HCT116 (cell line): ENCODE data around the gene PDLIM5. TPM values are rescaled to one million over a fixed set of nuclear protein-coding genes. Genes with fewer than 3 reads are reported as not detected.

ENCODE experiments used
- ATAC-seq: fragments of 200-7000 bp; cut with Tn5 transposase; 2 replicates; pipeline ENCODE4 v1.9.1; 2020; ENCODE audit warnings: mild to moderate bottlenecking, moderate library complexity
- BruUV-seq: library from RNA; stranded (reverse); fragments of 400-500 nt; replicated peaks from 2 replicates; lab custom pipeline; 2021; lab: Mats Ljungman, UMichigan
- CTCF ChIA-PET: fragments of 300-600 bp; sonication (Branson Sonifier 250); formaldehyde crosslinking; loops from one replicate; lab custom pipeline; 2021; ENCODE audit warnings: antibody characterized with exemption; lab: Charles Lee
- POLR2A ChIA-PET: fragments of 300-600, 350-600 bp; sonication (Branson Sonifier 250); formaldehyde crosslinking; loops from one replicate; lab custom pipeline; 2021; ENCODE audit warnings: antibody characterized with exemption; lab: Charles Lee
- RAD21 ChIA-PET, 2 experiments: fragments of 300-600 bp; sonication (Branson Sonifier 250); formaldehyde crosslinking; loops; one replicate each; lab custom pipeline; 2023; ENCODE audit warnings: low total read pairs in 2 of 2; ENCODE audit not compliant: uncharacterized antibody in 2 of 2, unreplicated experiment in 2 of 2, low non-redundant PET in 1 of 2; lab: Charles Lee
- DNase-seq: peaks from one replicate; pipeline ENCODE4 v3.0.0-alpha.2; 2010; ENCODE audit warnings: low read depth, low spot score
- H2AFZ ChIP-seq: fragments of 200-600 bp; shearing (Covaris generic), sonication (generic); 2 replicates; pipeline ENCODE4 v1.6.1; 2017; ENCODE audit warnings: low read depth, mixed run types, mixed read lengths, antibody characterized with exemption, low read length; ENCODE audit not compliant: poor library complexity, severe bottlenecking
- H3K27ac ChIP-seq: 2 replicates; pipeline ENCODE4 v1.5.1; 2012; ENCODE audit warnings: low read depth, low read length
- H3K27me3 ChIP-seq: fragments of 200-600 bp; sonication (generic); 2 replicates; pipeline ENCODE4 v1.6.1; 2016; ENCODE audit warnings: mixed run types, low read length, mixed read lengths; ENCODE audit not compliant: insufficient read depth
- H3K36me3 ChIP-seq, 2 experiments: fragments of 200-500 bp in 1 of 2; fragments of 200-600 bp in 1 of 2; sonication (Bioruptor generic) in 1 of 2; sonication (generic) in 1 of 2; 2 replicates each; pipeline versions ENCODE4 v1.5.1 to v1.6.1; 2014 to 2016; ENCODE audit warnings: low read length in 2 of 2, inconsistent platforms in 1 of 2, mixed read lengths in 1 of 2, mixed run types in 1 of 2; ENCODE audit not compliant: insufficient read depth in 2 of 2, control insufficient read depth in 1 of 2
- H3K4me1 ChIP-seq, 2 experiments: fragments of 200-600 bp in 1 of 2; sonication (generic) in 1 of 2; 2 replicates each; pipeline versions ENCODE4 v1.5.1 to v1.6.1; 2012 to 2017; ENCODE audit warnings: low read length in 2 of 2, inconsistent platforms in 1 of 2, mild to moderate bottlenecking in 1 of 2, mixed read lengths in 1 of 2, mixed run types in 1 of 2, moderate library complexity in 1 of 2; ENCODE audit not compliant: insufficient read depth in 2 of 2, control insufficient read depth in 1 of 2
- H3K4me2 ChIP-seq: fragments of 200-600 bp; sonication (generic); 2 replicates; pipeline ENCODE4 v1.6.1; 2017; ENCODE audit warnings: mixed run types, low read length, mixed read lengths
- H3K4me3 ChIP-seq, 2 experiments: fragments of 200-600 bp in 1 of 2; sonication (generic) in 1 of 2; replicated peaks in 1 of 2; 2 replicates each; pipeline ENCODE4 v1.5.1; 2011 to 2016; ENCODE audit warnings: low read length in 2 of 2, control low read depth in 1 of 2, low read depth in 1 of 2, mild to moderate bottlenecking in 1 of 2, mixed read lengths in 1 of 2, mixed run types in 1 of 2
- H3K79me2 ChIP-seq: fragments of 200-600 bp; sonication (generic); 2 replicates; pipeline ENCODE4 v1.6.1; 2017; ENCODE audit warnings: mild to moderate bottlenecking, mixed run types, low read length, moderate library complexity, mixed read lengths; ENCODE audit not compliant: insufficient read depth
- H3K9ac ChIP-seq: fragments of 200-600 bp; sonication (generic); 2 replicates; pipeline ENCODE4 v1.6.1; 2016; ENCODE audit warnings: low read length, mixed read lengths
- H3K9me2 ChIP-seq: fragments of 200-600 bp; sonication (generic), shearing (Covaris generic); 2 replicates; pipeline ENCODE4 v1.6.1; 2017; ENCODE audit warnings: mixed run types, mild to moderate bottlenecking, moderate library complexity; ENCODE audit not compliant: insufficient read depth
- H3K9me3 ChIP-seq, 2 experiments: fragments of 200-500 bp in 1 of 2; fragments of 200-600 bp in 1 of 2; sonication (Bioruptor generic) in 1 of 2; sonication (generic) in 1 of 2; 2 replicates each; pipeline ENCODE4 v1.6.1; 2014 to 2017; ENCODE audit warnings: low read length in 2 of 2, mixed read lengths in 2 of 2, inconsistent platforms in 1 of 2, low read depth in 1 of 2, mild to moderate bottlenecking in 1 of 2, mixed run types in 1 of 2, moderate library complexity in 1 of 2; ENCODE audit not compliant: control insufficient read depth in 1 of 2, insufficient read depth in 1 of 2
- H4K20me1 ChIP-seq: fragments of 200-600 bp; sonication (generic), shearing (Covaris generic); 2 replicates; pipeline ENCODE4 v1.6.1; 2017; ENCODE audit warnings: mixed run types, mild to moderate bottlenecking, moderate library complexity; ENCODE audit not compliant: insufficient read depth
- CBX3 ChIP-seq: IDR thresholded peaks from 2 replicates; pipeline ENCODE4 v1.6.1; 2012; ENCODE audit warnings: low read depth
- CEBPB ChIP-seq: IDR thresholded peaks from 2 replicates; pipeline ENCODE4 v1.6.1; 2012; ENCODE audit warnings: low read depth
- EGR1 ChIP-seq: IDR thresholded peaks from 2 replicates; pipeline ENCODE4 v1.6.1; 2012; ENCODE audit warnings: low read depth
- EZH2 ChIP-seq: fragments of 200-600 bp; sonication (generic); IDR thresholded peaks from 2 replicates; pipeline ENCODE4 v1.6.1; 2017; ENCODE audit warnings: antibody characterized with exemption, mixed run types
- EZH2phosphoT487 ChIP-seq: fragments of 200-600 bp; IDR thresholded peaks from 2 replicates; pipeline ENCODE4 v1.6.1; 2018; ENCODE audit warnings: antibody characterized with exemption, borderline replicate concordance
- FOSL1 ChIP-seq: IDR thresholded peaks from 2 replicates; pipeline ENCODE4 v1.6.1; 2012; ENCODE audit warnings: low read depth
- POLR2A ChIP-seq: IDR thresholded peaks from 2 replicates; pipeline ENCODE4 v1.7.0; 2011; ENCODE audit warnings: borderline replicate concordance; ENCODE audit not compliant: insufficient read depth, insufficient read length; ENCODE audit errors: extremely low read depth
- POLR2AphosphoS5 ChIP-seq: IDR thresholded peaks from 2 replicates; pipeline ENCODE4 v1.6.1; 2011; ENCODE audit warnings: mild to moderate bottlenecking, low read depth, low read length, moderate library complexity
- RAD21 ChIP-seq: IDR thresholded peaks from 2 replicates; pipeline ENCODE4 v1.6.1; 2012; ENCODE audit warnings: low read depth, mild to moderate bottlenecking
- SIN3A ChIP-seq: IDR thresholded peaks from 2 replicates; pipeline ENCODE4 v1.6.1; 2012; ENCODE audit warnings: low read depth
- SP1 ChIP-seq: IDR thresholded peaks from 2 replicates; pipeline ENCODE4 v1.6.1; 2012; ENCODE audit warnings: low read depth
- TCF7L2 ChIP-seq: IDR thresholded peaks from 2 replicates; pipeline ENCODE4 v1.7.0; 2011; ENCODE audit warnings: borderline replicate concordance, inconsistent platforms; ENCODE audit not compliant: insufficient read depth, insufficient read length; ENCODE audit errors: extremely low read depth
- YY1 ChIP-seq: IDR thresholded peaks from 2 replicates; pipeline ENCODE4 v1.6.1; 2011; ENCODE audit warnings: low read length, low read depth, moderate library complexity, mild to moderate bottlenecking; ENCODE audit not compliant: insufficient replicate concordance; ENCODE audit errors: extremely low read depth
- ZFX ChIP-seq: fragments of 450-650 bp; IDR thresholded peaks from 2 replicates; pipeline ENCODE4 v1.6.1; 2017
- ZNF274 ChIP-seq: fragments of 200-500 bp; sonication (Bioruptor generic); IDR thresholded peaks from 2 replicates; pipeline ENCODE4 v1.6.1; 2014; ENCODE audit warnings: mild to moderate bottlenecking, low read depth, low read length, inconsistent platforms
- intact Hi-C: fragments of 100-400 bp; cut with micrococcal nuclease; formaldehyde crosslinking; loops from 2 replicates; pipeline ENCODE4 v1.10.0; 2022
- total RNA-seq: library from RNA; stranded (reverse); gene quantifications from one replicate; pipeline ENCODE4 v1.2.1, GENCODE V29; 2021; ENCODE audit not compliant: unreplicated experiment
- TF ChIP-seq, protein P1 (sequence below), 3 experiments: fragments of 200-600 bp in 1 of 3; sonication (generic) in 1 of 3; IDR thresholded peaks in 2 of 3; conservative IDR thresholded peaks in 1 of 3; 2 replicates each; pipeline ENCODE4 v1.5.1; 2012 to 2017; ENCODE audit warnings: low read depth in 2 of 3, low read length in 2 of 3, antibody characterized with exemption in 1 of 3, borderline replicate concordance in 1 of 3, control low read depth in 1 of 3, mild to moderate bottlenecking in 1 of 3, mixed read lengths in 1 of 3, mixed run types in 1 of 3, moderate library complexity in 1 of 3; ENCODE audit not compliant: insufficient read depth in 1 of 3
- TF ChIP-seq, protein P2 (sequence below): IDR thresholded peaks from 2 replicates; pipeline ENCODE4 v1.6.1; 2012
- TF ChIP-seq, protein P3 (sequence below): IDR thresholded peaks from 2 replicates; pipeline ENCODE4 v1.6.1; 2011; ENCODE audit warnings: mild to moderate bottlenecking, low read length, moderate library complexity; ENCODE audit not compliant: insufficient replicate concordance; ENCODE audit errors: extremely low read depth
- TF ChIP-seq, protein P4 (sequence below): IDR thresholded peaks from 2 replicates; pipeline ENCODE4 v1.6.1; 2012

PDLIM5 gene
- total RNA-seq, 1 experiment from 2014 or later, result 130 TPM

DNA sequence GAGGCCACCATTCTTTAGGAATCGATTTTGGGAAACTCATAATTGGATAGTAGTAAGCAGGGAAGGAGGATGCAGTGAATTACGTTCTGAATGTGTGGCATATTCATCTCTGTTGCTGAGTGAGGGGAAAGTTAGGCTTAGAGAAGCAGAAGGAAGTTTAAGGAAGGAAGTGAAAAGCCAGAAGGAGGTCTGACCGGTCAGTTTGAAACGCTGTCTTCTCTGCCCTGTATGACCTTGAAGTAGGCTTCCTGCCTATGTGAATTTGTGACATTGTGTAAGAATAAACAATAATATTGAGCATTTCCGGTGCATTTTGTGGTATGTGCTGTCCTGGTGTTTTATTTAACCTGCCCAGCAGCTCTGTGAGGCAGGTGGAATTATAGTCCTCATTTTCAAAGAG is 67.3 kb downstream of the PDLIM5 start:
- no TSS peak for BruUV-seq

More for the DNA sequence above, 67.3 kb downstream of the PDLIM5 start:
- Histone ChIP-seq H3K4me3 (no peak overlapping the region), H3K27ac (no peak overlapping the region), H3K9me2 (0 out of 2 replicates have a peak, but pooled peaks cover 3% of the 10 kb centered on the region), H3K4me2 (no peak overlapping the region), H3K9ac (no peak overlapping the region), H3K79me2 (peaks cover 50% of the 10 kb centered on the region), H4K20me1 (no peaks in the 10 kb centered on the region), H2AFZ (no peak overlapping the region), H3K27me3 (no peaks in the 10 kb centered on the region), H3K9me3 (no peaks in the 10 kb centered on the region), H3K36me3 (no peaks in the 10 kb centered on the region), H3K4me1 (peaks cover 44 to 48% of the 10 kb centered on the region in 2 experiments)
- POLR2A ChIA-PET, result no interaction called here
- intact Hi-C loops, result no loop called here
- no peak for DNase-seq
- CTCF ChIA-PET, result no interaction called here
- ATAC-seq, result no peak
- no peak for TF ChIP-seq POLR2AphosphoS5
- no peak for TF ChIP-seq CBX3
- TF ChIP-seq ZFX, result no peak
- TF ChIP-seq SIN3A, result no peak
- no peak for TF ChIP-seq CEBPB
- no peak for TF ChIP-seq RAD21
- TF ChIP-seq, protein P1, sequence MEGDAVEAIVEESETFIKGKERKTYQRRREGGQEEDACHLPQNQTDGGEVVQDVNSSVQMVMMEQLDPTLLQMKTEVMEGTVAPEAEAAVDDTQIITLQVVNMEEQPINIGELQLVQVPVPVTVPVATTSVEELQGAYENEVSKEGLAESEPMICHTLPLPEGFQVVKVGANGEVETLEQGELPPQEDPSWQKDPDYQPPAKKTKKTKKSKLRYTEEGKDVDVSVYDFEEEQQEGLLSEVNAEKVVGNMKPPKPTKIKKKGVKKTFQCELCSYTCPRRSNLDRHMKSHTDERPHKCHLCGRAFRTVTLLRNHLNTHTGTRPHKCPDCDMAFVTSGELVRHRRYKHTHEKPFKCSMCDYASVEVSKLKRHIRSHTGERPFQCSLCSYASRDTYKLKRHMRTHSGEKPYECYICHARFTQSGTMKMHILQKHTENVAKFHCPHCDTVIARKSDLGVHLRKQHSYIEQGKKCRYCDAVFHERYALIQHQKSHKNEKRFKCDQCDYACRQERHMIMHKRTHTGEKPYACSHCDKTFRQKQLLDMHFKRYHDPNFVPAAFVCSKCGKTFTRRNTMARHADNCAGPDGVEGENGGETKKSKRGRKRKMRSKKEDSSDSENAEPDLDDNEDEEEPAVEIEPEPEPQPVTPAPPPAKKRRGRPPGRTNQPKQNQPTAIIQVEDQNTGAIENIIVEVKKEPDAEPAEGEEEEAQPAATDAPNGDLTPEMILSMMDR (IDR thresholded peaks at IDR 0.05 in 2 of 3, conservative IDR thresholded peaks at IDR 0.05 in 1 of 3; ENCODE audit: borderline replicate concordance in 1 of 3, insufficient read depth in 1 of 3, low read depth in 2 of 3, low read length in 2 of 3), result no peak
- TF ChIP-seq POLR2A, result no peak
- TF ChIP-seq, protein P2, sequence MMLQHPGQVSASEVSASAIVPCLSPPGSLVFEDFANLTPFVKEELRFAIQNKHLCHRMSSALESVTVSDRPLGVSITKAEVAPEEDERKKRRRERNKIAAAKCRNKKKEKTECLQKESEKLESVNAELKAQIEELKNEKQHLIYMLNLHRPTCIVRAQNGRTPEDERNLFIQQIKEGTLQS, result no peak
- TF ChIP-seq, protein P3, sequence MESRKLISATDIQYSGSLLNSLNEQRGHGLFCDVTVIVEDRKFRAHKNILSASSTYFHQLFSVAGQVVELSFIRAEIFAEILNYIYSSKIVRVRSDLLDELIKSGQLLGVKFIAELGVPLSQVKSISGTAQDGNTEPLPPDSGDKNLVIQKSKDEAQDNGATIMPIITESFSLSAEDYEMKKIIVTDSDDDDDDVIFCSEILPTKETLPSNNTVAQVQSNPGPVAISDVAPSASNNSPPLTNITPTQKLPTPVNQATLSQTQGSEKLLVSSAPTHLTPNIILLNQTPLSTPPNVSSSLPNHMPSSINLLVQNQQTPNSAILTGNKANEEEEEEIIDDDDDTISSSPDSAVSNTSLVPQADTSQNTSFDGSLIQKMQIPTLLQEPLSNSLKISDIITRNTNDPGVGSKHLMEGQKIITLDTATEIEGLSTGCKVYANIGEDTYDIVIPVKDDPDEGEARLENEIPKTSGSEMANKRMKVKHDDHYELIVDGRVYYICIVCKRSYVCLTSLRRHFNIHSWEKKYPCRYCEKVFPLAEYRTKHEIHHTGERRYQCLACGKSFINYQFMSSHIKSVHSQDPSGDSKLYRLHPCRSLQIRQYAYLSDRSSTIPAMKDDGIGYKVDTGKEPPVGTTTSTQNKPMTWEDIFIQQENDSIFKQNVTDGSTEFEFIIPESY, result no peak
- TF ChIP-seq, protein P4, sequence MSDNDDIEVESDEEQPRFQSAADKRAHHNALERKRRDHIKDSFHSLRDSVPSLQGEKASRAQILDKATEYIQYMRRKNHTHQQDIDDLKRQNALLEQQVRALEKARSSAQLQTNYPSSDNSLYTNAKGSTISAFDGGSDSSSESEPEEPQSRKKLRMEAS, result no peak
- TF ChIP-seq TCF7L2, result no peak
- TF ChIP-seq EZH2, result no peak
- no peak for TF ChIP-seq FOSL1
- TF ChIP-seq EGR1, result no peak
- no peak for TF ChIP-seq ZNF274
- no peak for TF ChIP-seq EZH2phosphoT487
- TF ChIP-seq SP1, result no peak
- no peak for TF ChIP-seq YY1
- RAD21 ChIA-PET, result no interaction called here
